OCI-LY3 (cell line): ENCODE results near the gene PAPOLB.

Experiments
- H2AFZ ChIP-seq: fragments of 200-600, 300-600 bp; shearing (Covaris generic); 2 replicates; pipeline ENCODE4 v1.6.0; 2014; ENCODE audit warnings: antibody characterized with exemption, low read depth, low read length
- H3K27ac ChIP-seq: fragments of 200-600, 300-600 bp; sonication (generic); 2 replicates; pipeline ENCODE4 v1.5.1; 2014; ENCODE audit warnings: mild to moderate bottlenecking, low read length, moderate library complexity, mixed read lengths
- H3K27me3 ChIP-seq: fragments of 200-600, 300-600 bp; sonication (generic); 2 replicates; pipeline ENCODE4 v1.6.1; 2014; ENCODE audit warnings: low read depth, low read length, mixed read lengths
- H3K36me3 ChIP-seq: fragments of 200-600, 300-600 bp; sonication (generic); replicated peaks from 2 replicates; pipeline ENCODE3; 2014; ENCODE audit warnings: low read depth, low read length, mixed read lengths
- H3K4me1 ChIP-seq: fragments of 300-600, 200-600 bp; sonication (generic); 2 replicates; pipeline ENCODE4 v1.6.1; 2014; ENCODE audit warnings: low read length, mixed read lengths
- H3K4me2 ChIP-seq: fragments of 200-600, 300-600 bp; sonication (generic); 2 replicates; pipeline ENCODE4 v1.6.1; 2014; ENCODE audit warnings: low read length, mixed read lengths
- H3K4me3 ChIP-seq: fragments of 300-600, 200-600 bp; sonication (generic); 2 replicates; pipeline ENCODE4 v1.5.1; 2014; ENCODE audit warnings: antibody characterized with exemption, mild to moderate bottlenecking, low read length, moderate library complexity
- H3K79me2 ChIP-seq: fragments of 300-600, 200-600 bp; shearing (Covaris generic); 2 replicates; pipeline ENCODE4 v1.6.1; 2014; ENCODE audit warnings: mild to moderate bottlenecking, low read length, mixed read lengths
- H3K9ac ChIP-seq: fragments of 300-600, 200-600 bp; shearing (Covaris generic); 2 replicates; pipeline ENCODE4 v1.6.0; 2014; ENCODE audit warnings: mild to moderate bottlenecking, low read length, moderate library complexity
- H3K9me3 ChIP-seq: fragments of 200-600, 300-600 bp; shearing (Covaris generic); 2 replicates; pipeline ENCODE4 v1.6.1; 2014; ENCODE audit warnings: low read length, mixed read lengths; ENCODE audit not compliant: insufficient read depth
- H4K20me1 ChIP-seq: fragments of 200-600, 300-600 bp; sonication (generic); 2 replicates; pipeline ENCODE4 v1.6.1; 2016; ENCODE audit warnings: low read length, mixed read lengths; ENCODE audit not compliant: insufficient read depth
- EZH2phosphoT487 ChIP-seq: fragments of 200-600 bp; shearing (Covaris generic); IDR thresholded peaks from 2 replicates; pipeline ENCODE4 v1.6.1; 2018; ENCODE audit warnings: antibody characterized with exemption, mixed run types, low read depth
- TF ChIP-seq, protein P1 (sequence below): fragments of 200-600, 300-600 bp; sonication (generic); IDR thresholded peaks from 2 replicates; pipeline ENCODE4 v1.5.1; 2014; ENCODE audit warnings: antibody characterized with exemption, low read length, low read depth

PAPOLB gene

DNA sequence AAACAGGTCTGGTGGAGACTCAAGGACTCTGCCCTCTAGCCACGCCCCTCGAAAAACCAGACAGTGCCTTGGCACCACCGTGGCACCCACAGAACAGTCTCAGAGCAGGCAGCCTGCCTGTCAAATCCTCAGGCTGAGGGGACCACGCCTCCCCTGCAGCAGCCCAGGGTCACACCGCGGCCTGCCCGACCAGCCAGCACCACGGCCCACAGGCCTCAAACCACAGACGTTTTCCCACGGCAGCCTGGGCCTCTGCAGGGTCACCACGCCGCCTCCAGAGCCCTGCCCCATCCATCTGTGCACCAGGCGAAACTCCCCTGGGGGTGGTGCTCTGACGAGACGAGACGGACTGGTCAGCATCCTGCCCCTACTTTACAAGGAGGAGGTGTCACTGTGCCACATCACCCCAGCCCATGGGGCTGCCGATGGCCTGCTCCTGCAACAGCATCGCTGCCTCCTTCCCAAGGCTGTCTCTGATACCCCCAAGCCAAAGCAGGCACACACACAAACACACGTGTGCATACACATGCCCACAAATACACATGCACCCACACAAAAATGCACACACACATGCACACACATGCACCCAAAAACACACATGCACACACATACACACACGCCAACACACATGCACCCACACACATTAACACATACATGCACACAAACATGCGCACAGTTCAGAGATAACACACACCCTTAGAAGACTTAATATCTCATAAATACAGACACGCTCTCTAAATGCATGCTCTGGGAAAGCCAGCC lies 24.6 kb downstream of the PAPOLB start:
- TF ChIP-seq EZH2phosphoT487, result no peak
- TF ChIP-seq, protein P1, sequence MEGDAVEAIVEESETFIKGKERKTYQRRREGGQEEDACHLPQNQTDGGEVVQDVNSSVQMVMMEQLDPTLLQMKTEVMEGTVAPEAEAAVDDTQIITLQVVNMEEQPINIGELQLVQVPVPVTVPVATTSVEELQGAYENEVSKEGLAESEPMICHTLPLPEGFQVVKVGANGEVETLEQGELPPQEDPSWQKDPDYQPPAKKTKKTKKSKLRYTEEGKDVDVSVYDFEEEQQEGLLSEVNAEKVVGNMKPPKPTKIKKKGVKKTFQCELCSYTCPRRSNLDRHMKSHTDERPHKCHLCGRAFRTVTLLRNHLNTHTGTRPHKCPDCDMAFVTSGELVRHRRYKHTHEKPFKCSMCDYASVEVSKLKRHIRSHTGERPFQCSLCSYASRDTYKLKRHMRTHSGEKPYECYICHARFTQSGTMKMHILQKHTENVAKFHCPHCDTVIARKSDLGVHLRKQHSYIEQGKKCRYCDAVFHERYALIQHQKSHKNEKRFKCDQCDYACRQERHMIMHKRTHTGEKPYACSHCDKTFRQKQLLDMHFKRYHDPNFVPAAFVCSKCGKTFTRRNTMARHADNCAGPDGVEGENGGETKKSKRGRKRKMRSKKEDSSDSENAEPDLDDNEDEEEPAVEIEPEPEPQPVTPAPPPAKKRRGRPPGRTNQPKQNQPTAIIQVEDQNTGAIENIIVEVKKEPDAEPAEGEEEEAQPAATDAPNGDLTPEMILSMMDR, result no peak
- Histone ChIP-seq H3K27me3 (no peaks in the 10 kb centered on the region), H3K4me1 (no peaks in the 10 kb centered on the region), H3K79me2 (no peaks in the 10 kb centered on the region), H3K27ac (no peak overlapping the region), H3K9me3 (no peaks in the 10 kb centered on the region), H2AFZ (no peak overlapping the region), H3K4me2 (no peak overlapping the region), H4K20me1 (no peaks in the 10 kb centered on the region), H3K36me3 (no peaks in the 10 kb centered on the region), H3K9ac (no peak overlapping the region), H3K4me3 (no peak overlapping the region)

DNA sequence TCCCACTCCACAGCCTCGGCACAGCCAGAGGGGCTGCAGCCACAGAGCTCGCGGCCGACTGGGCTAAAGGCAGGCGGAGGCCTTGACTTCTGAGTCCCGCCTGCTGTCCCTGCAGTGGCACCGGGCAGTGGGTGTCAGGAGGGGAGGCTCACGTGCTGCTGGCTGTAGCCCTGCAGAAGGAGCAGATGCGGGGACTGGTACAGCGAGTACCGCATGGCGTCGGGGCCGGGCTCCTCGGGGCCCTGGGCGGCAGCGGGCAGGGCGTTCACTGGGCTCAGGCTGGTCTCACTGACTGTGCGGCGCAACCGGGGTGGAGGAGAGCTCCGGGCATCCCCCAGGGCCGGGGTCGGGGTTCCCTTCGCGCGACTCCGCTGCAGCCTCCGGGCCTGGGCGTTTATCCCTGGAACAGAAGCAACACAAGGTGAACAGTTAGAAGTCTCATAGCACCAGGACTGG lies 25.6 kb downstream of the PAPOLB start:
- Histone ChIP-seq H3K36me3 (no peaks in the 10 kb centered on the region), H3K9me3 (no peaks in the 10 kb centered on the region), H2AFZ (no peak overlapping the region), H3K4me3 (no peak overlapping the region), H3K9ac (no peak overlapping the region), H3K27ac (no peak overlapping the region), H4K20me1 (no peaks in the 10 kb centered on the region), H3K4me1 (no peaks in the 10 kb centered on the region), H3K4me2 (no peak overlapping the region), H3K27me3 (no peaks in the 10 kb centered on the region), H3K79me2 (no peaks in the 10 kb centered on the region)
- TF ChIP-seq, protein P1, result no peak
- no peak for TF ChIP-seq EZH2phosphoT487

DNA sequence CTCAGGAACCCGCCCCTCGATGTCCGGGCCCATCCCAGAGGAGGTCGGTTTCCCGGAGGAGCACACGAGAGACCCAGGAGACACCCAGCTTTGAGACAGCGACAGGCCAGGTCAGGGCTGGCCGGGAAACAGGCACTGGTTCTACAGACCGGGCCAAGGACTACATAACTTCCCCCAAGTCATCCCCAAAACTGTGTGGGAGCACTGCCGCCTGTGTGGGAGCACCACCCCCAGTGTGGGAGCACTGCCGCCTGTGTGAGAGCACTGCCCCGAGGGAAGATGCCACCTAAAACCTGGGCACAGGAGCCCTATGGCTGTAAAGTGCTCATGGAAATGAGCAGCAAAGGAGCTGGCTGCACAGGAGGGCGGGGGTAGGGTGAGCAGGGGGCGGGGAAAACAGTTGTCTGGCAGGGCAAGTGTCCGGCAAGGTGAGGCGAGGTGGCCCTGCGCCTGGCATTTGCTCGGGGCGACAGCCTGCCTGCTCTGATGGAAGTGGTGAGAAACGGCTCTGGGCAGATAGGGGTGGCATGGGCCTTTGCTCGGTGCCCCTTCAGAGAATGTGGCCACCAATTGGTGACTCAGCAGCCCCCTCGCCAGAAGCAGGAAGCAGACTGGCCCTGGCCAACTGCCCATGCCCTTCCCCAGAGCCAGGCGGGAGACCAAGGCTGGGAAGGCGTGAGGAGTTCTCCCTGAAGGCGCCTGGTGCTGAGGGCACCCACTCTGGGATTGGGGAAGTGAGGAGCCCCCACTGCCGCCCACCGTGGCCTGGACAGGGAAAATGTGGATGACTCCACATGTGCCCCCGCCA lies 26.2 kb downstream of the PAPOLB start:
- TF ChIP-seq, protein P1, result no peak
- no peak for TF ChIP-seq EZH2phosphoT487
- H4K20me1 ChIP-seq, result no peaks in the 10 kb centered on the region
- no peaks in the 10 kb centered on the region for H3K79me2 ChIP-seq
- no peak overlapping the region for H3K4me2 ChIP-seq
- no peak overlapping the region for H2AFZ ChIP-seq
- no peaks in the 10 kb centered on the region for H3K27me3 ChIP-seq
- no peak overlapping the region for H3K9ac ChIP-seq
- no peaks in the 10 kb centered on the region for H3K9me3 ChIP-seq
- H3K27ac ChIP-seq, result no peak overlapping the region
- H3K4me1 ChIP-seq, result no peaks in the 10 kb centered on the region
- no peak overlapping the region for H3K4me3 ChIP-seq
- H3K36me3 ChIP-seq, result no peaks in the 10 kb centered on the region

DNA sequence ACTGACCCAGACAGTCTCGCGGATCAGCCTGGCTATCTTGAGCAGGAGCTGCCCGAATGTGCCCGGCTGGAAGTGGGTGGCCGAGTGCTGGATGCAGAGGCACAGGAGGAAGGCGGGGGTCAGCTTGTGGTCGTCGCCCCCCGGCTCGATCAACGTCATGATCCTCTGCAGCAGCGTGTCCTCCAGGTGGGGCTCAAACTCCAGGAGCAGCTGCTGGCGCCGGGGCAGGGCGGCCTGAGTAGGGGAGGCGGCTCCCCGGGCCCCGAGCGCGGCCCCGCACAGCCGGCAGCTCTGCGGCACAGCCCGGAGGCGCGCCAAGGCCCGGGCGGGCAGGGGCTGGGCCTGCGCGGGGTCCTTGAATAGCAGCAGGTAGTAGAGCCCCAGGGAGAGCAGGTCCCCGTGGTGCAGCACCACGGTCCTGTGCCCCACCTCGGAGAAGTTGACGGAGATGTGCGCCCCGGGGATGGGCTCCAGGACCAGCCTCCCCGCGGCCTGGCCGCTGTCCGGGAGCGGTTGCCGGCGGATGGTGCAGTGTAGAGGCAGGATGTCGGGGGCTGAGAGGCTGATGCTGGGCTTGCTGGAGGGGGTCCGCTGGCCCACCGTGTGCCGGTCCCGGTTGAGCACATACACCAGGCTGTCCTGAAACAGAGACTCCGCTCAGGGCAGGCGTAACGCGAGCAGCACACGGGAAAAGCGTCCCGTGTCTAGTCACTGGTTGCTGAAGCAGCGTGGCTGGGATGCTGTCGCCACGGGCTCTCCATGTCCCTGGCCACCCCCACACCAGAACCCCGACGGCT lies 27.0 kb downstream of the PAPOLB start:
- H3K27ac ChIP-seq, result no peak overlapping the region
- H2AFZ ChIP-seq, result no peak overlapping the region
- no peak overlapping the region for H3K4me3 ChIP-seq
- H3K4me1 ChIP-seq, result no peaks in the 10 kb centered on the region
- no peaks in the 10 kb centered on the region for H4K20me1 ChIP-seq
- H3K9ac ChIP-seq, result no peak overlapping the region
- no peaks in the 10 kb centered on the region for H3K27me3 ChIP-seq
- no peaks in the 10 kb centered on the region for H3K9me3 ChIP-seq
- H3K36me3 ChIP-seq, result no peaks in the 10 kb centered on the region
- H3K4me2 ChIP-seq, result no peak overlapping the region
- TF ChIP-seq, protein P1, result no peak
- no peak for TF ChIP-seq EZH2phosphoT487
- H3K79me2 ChIP-seq, result no peaks in the 10 kb centered on the region
